GM12874 (cell line): ENCODE results near the gene MED26.

Experiments used
- TF ChIP-seq, protein P1 (sequence below): IDR thresholded peaks from 2 replicates; pipeline ENCODE4 v1.5.1; 2011; ENCODE audit warnings: low read depth, mild to moderate bottlenecking, control low read depth, low read length, moderate library complexity; ENCODE audit not compliant: insufficient read depth

MED26 gene

DNA sequence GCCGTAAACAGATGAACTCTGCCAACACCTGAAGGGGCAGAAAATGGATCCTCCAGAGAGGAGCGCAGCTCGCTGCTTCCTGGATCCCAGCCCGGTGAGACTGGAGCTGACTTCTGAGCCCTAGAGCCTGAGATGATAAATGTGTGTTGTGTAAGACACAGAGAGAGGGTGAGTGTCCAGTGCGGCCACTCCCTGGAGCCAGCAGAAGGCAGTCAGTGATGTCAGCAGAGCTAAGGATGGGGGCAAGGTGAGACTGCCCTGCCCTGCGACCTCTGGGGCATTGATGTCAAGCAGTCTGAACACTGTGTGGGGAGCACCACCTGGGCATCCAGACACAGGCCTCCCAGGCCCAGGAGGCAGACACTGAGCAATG, 46.0 kb downstream of the MED26 start:
- TF ChIP-seq, protein P1, sequence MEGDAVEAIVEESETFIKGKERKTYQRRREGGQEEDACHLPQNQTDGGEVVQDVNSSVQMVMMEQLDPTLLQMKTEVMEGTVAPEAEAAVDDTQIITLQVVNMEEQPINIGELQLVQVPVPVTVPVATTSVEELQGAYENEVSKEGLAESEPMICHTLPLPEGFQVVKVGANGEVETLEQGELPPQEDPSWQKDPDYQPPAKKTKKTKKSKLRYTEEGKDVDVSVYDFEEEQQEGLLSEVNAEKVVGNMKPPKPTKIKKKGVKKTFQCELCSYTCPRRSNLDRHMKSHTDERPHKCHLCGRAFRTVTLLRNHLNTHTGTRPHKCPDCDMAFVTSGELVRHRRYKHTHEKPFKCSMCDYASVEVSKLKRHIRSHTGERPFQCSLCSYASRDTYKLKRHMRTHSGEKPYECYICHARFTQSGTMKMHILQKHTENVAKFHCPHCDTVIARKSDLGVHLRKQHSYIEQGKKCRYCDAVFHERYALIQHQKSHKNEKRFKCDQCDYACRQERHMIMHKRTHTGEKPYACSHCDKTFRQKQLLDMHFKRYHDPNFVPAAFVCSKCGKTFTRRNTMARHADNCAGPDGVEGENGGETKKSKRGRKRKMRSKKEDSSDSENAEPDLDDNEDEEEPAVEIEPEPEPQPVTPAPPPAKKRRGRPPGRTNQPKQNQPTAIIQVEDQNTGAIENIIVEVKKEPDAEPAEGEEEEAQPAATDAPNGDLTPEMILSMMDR: no peak

DNA sequence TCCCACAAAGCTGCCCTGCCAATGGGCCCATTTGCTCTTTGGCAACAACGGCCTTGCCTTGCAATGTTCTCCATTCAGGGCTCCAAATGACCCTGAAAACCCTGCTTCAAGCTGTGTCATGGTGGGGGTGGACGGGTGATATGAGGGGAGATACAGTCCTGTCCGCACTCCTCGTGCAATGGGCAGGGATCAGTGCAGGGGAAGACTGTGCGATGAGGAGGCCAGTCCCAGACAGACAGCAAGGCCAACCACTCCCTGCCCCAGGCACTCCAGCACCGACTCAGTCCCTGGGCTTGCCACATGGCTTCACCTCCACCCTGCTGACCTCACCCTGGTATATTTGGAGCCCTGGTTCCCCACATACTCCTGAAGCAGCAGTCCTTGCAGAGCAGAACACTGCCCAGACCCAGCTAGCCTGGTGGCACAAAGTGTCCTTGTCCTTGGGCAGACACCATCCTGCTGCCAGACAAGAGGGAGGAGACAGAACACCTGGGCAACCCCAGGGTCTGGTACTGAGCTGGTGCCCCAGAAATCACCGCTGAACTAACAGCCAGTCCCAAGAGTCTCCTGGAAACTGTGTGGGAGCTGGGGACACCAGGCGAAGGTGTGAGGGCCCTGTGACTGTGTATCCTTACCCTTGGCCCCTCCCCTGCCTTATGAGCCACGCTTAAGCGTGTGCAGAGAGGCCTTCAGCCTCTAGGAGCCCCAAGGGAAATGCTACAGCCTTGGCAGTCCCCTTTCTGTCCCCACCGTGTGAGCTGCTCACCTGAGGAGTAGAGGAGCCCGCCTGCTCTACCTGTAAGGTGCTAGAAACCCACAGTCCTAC, 46.6 kb downstream of the MED26 start:
- TF ChIP-seq, protein P1: no peak

DNA sequence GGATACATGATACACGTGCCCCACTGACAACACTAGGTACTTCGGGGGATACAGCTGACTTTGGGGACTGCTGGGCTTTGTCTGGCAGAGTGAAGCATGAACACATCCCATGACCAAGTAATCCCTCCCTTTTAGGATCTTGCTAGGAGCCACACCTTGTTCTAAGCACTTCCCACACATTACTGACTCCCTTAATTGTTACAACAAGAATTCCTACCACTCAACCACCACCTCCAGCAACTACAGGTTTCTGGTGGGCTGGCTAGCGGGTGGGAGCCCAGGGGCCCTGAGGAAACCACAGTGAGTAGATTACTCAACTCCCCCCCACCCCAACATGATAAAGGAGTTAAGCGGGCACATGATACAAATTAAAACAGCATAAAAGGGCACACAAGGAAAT, 48.6 kb downstream of the MED26 start:
- TF ChIP-seq, protein P1: no peak

DNA sequence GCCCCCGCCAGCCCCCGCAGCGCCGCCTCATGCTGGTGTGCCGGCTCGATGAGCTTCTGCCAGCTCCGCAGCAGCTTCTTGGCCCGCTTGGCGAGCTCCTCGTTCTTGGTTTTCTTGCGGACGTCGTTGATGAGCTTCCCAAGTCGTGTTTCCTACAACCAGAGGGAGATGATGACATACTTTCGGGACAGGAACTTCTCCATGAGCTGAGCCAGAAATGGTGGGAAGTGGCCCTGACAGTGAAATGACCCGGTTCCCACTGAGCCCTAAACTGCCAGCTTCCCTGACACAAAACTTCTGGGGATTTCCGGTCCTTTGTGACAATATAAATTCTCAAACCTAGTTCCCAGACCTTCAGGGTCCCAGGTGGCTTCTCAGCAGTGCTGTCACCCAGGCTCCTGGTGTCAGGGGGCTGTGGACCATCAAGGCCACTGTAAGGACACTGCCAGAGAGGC, 50.4 kb downstream of the MED26 start:
- TF ChIP-seq, protein P1: no peak

DNA sequence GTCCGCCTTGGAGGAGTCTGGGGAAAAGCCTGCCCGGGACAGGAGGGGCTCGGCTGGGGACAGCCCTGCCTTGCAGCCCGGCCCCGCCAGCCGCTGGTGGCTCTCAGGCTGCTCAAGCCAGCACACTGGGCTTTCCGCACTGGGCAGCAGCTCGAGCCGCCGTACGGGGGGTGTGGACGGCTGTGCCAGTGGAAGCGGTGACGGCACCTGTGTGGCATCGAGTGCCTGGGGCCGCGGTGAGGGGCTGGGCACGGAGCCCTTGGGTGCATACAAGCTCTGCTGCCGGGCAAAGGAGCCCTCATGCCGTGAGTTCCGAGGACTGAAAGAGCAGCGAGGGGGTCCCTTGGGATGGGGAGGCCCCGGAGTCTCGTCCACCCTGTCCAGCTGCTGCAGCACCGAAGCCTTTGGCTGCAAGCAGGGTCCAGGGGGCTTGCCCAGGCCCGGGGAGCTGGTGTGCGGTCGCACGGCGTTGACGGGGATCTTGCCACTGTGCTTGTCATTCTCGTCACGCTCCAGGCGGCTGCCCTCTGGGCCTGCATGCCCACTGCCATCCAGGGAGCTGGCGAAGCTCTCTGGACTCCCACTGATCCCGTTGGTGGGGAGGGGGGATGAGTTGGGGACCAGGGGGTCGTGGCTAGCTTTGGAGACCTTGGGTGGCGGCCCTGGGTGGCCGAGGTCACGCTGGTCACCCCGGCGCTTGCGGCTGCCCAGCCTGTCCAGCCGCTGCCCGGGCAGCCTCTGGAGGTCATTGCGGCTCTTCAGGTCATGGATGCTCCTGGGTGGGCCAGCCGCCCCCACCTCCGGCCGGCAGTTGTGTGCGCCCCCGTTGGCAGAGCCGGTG, 51.1 kb downstream of the MED26 start:
- TF ChIP-seq, protein P1: no peak

DNA sequence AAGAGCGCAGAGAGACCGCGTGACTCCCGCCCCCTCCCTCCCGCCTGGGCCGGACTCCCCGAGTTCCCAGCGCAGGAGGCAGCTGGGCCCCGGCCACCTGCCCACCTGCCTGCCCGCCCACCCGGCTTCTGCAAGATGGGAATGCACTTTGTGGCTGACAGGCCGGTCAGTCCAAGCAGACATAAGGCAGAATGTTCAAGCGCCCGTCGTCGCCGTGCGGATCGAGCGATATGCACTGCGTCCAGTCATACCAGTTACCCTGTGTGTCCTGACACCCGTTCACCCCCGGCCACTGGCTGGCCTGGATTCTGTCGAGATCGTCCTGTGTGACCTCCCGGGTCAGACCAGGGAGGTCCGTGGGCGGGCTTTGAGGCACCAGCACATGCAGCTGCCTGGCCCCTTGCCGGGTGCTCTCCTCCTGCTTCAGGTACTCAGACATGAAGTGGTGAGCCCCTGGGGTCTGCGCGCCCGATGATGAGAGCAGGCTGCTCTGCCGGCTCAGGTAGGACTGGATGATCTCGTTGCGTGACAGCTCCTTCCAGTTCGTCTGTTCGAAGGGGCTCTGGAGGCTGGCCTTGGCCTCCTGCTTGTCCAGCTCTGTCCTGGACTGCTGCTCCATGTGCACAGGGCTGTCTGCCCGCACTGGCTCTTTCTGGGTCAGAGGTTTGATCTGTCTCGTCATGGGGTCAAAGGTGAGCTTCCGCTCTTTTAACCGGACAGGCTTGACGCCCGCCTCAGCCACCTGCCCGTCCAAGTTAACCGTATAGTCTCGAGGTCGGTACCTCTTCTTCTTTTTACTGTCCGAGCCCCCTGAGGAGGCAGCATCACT, 51.9 kb downstream of the MED26 start:
- TF ChIP-seq, protein P1: no peak

DNA sequence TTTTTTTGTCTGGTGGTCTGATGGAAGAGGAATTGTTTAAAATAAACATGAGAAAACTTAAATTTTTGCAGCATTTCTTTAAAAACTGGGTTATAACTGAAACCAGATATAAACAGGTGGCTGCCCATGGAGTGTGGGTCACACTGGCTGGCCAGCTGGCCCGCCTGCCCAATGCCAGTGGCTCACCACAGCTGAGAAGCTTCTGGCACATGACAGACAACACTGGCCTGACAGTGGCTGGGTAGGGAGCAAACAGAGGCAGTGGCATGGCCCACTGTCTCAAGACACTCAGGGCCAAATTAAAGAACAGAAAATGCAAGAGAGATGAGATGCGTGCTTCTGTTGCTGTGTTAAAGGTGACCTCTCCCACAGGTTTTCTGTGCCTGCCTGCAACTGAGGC, 52.7 kb downstream of the MED26 start:
- TF ChIP-seq, protein P1: no peak
